OCI-LY3 (cell line): ENCODE data around the gene FGF19.
"Not testable (repeated sequence)": the region's sequence is repeated elsewhere in the genome, so short reads cannot be mapped to it uniquely, and the experiment has no call there.

Experiments used
- H2AFZ ChIP-seq: fragments of 200-600, 300-600 bp; shearing (Covaris generic); 2 replicates; pipeline ENCODE4 v1.6.0; 2014; ENCODE audit warnings: antibody characterized with exemption, low read depth, low read length
- H3K27ac ChIP-seq: fragments of 200-600, 300-600 bp; sonication (generic); 2 replicates; pipeline ENCODE4 v1.5.1; 2014; ENCODE audit warnings: mild to moderate bottlenecking, low read length, moderate library complexity, mixed read lengths
- H3K27me3 ChIP-seq: fragments of 200-600, 300-600 bp; sonication (generic); 2 replicates; pipeline ENCODE4 v1.6.1; 2014; ENCODE audit warnings: low read depth, low read length, mixed read lengths
- H3K36me3 ChIP-seq: fragments of 200-600, 300-600 bp; sonication (generic); replicated peaks from 2 replicates; pipeline ENCODE3; 2014; ENCODE audit warnings: low read depth, low read length, mixed read lengths
- H3K4me1 ChIP-seq: fragments of 300-600, 200-600 bp; sonication (generic); 2 replicates; pipeline ENCODE4 v1.6.1; 2014; ENCODE audit warnings: low read length, mixed read lengths
- H3K4me2 ChIP-seq: fragments of 200-600, 300-600 bp; sonication (generic); 2 replicates; pipeline ENCODE4 v1.6.1; 2014; ENCODE audit warnings: low read length, mixed read lengths
- H3K4me3 ChIP-seq: fragments of 300-600, 200-600 bp; sonication (generic); 2 replicates; pipeline ENCODE4 v1.5.1; 2014; ENCODE audit warnings: antibody characterized with exemption, mild to moderate bottlenecking, low read length, moderate library complexity
- H3K79me2 ChIP-seq: fragments of 300-600, 200-600 bp; shearing (Covaris generic); 2 replicates; pipeline ENCODE4 v1.6.1; 2014; ENCODE audit warnings: mild to moderate bottlenecking, low read length, mixed read lengths
- H3K9ac ChIP-seq: fragments of 300-600, 200-600 bp; shearing (Covaris generic); 2 replicates; pipeline ENCODE4 v1.6.0; 2014; ENCODE audit warnings: mild to moderate bottlenecking, low read length, moderate library complexity
- H3K9me3 ChIP-seq: fragments of 200-600, 300-600 bp; shearing (Covaris generic); 2 replicates; pipeline ENCODE4 v1.6.1; 2014; ENCODE audit warnings: low read length, mixed read lengths; ENCODE audit not compliant: insufficient read depth
- H4K20me1 ChIP-seq: fragments of 200-600, 300-600 bp; sonication (generic); 2 replicates; pipeline ENCODE4 v1.6.1; 2016; ENCODE audit warnings: low read length, mixed read lengths; ENCODE audit not compliant: insufficient read depth
- EZH2phosphoT487 ChIP-seq: fragments of 200-600 bp; shearing (Covaris generic); IDR thresholded peaks from 2 replicates; pipeline ENCODE4 v1.6.1; 2018; ENCODE audit warnings: antibody characterized with exemption, mixed run types, low read depth
- TF ChIP-seq, protein P1 (sequence below): fragments of 200-600, 300-600 bp; sonication (generic); IDR thresholded peaks from 2 replicates; pipeline ENCODE4 v1.5.1; 2014; ENCODE audit warnings: antibody characterized with exemption, low read length, low read depth

Gene FGF19

DNA sequence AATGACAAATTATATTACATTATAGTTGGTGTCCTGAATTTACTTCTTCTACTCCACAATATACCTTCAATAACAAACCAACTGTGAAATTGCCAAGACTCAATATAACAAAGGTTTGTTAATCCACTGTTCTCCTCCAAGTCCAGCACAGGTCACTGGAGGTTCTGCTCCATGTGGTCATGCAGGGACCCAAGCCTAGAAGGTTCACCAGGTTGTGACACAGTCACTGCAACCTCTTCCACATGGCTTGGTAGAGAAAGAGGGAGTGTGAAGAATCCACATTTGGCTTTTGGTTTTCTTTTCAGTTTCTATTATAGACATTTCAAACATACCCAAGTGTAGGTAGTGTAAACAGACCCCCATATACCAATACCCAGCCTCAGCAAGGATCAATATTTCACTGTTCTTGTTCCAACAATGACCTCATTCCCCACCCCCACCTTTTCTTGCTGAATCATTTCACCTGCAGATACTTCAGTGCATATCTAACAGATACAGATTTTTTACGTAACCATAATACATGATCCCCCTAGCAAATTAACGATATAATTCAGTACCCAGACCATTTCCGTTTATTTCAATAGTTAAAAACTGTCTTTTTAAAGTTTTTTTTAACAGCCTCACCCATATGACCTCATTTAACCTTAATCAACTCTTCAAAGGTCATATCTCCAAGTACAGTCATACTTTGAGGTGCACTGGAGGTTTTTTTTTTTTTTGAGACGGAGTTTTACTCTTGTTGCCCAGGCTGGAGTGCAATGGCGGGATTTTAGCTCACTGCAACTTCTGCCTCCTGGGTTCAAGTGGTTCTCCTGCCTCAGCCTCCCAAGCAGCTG is 14.1 kb downstream of the FGF19 start:
- Histone ChIP-seq H3K4me2 (no peak overlapping the region), H3K9ac (no peak overlapping the region), H3K27ac (no peak overlapping the region), H3K9me3 (no peaks in the 10 kb centered on the region), H4K20me1 (no peaks in the 10 kb centered on the region), H3K79me2 (no peaks in the 10 kb centered on the region), H2AFZ (no peak overlapping the region), H3K36me3 (no peaks in the 10 kb centered on the region), H3K4me1 (peaks cover 13% of the 10 kb centered on the region), H3K4me3 (no peak overlapping the region), H3K27me3 (peaks cover 9% of the 10 kb centered on the region)
- TF ChIP-seq, protein P1, sequence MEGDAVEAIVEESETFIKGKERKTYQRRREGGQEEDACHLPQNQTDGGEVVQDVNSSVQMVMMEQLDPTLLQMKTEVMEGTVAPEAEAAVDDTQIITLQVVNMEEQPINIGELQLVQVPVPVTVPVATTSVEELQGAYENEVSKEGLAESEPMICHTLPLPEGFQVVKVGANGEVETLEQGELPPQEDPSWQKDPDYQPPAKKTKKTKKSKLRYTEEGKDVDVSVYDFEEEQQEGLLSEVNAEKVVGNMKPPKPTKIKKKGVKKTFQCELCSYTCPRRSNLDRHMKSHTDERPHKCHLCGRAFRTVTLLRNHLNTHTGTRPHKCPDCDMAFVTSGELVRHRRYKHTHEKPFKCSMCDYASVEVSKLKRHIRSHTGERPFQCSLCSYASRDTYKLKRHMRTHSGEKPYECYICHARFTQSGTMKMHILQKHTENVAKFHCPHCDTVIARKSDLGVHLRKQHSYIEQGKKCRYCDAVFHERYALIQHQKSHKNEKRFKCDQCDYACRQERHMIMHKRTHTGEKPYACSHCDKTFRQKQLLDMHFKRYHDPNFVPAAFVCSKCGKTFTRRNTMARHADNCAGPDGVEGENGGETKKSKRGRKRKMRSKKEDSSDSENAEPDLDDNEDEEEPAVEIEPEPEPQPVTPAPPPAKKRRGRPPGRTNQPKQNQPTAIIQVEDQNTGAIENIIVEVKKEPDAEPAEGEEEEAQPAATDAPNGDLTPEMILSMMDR = no peak
- no peak for TF ChIP-seq EZH2phosphoT487

DNA sequence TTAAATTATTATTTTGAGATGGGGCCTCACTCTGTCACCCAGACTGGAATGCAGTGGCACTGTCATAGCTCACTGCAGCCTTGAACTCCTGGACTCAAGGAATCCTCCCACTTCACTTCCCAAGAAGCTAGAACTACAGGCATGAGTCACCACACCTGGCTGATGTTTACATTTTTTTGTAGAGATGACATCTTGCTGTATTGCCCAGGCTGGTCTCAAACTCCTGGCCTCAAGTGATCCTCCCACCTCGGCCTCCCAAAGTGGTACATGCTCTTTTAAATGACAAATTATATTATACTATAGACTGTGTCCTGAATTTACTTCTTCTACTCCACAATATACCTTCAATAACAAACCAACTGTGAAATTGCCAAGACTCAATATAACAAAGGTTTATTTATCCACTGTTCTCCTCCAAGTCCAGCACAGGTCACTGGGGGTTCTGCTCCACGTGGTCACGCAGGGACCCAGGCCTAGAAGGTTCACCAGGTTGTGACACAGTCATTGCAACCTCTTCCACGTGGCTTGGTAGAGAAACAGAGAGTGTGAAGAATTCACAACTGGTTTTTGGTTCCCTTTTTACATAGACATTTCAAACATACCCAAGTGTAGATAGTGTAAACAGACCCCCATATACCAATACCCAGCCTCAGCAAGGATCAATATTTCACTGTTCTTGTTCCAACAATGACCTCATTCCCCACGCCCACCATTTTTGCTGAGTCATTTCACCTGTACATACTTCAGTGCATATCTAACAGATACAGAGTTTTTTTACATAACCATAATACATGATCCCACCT is 15.7 kb downstream of the FGF19 start:
- peaks cover 13% of the 10 kb centered on the region for H3K4me1 ChIP-seq
- not testable (repeated sequence) for H4K20me1 ChIP-seq, H2AFZ ChIP-seq, H3K9me3 ChIP-seq, H3K27ac ChIP-seq, H3K4me2 ChIP-seq, H3K4me3 ChIP-seq, H3K36me3 ChIP-seq, H3K9ac ChIP-seq, H3K79me2 ChIP-seq, H3K27me3 ChIP-seq

DNA sequence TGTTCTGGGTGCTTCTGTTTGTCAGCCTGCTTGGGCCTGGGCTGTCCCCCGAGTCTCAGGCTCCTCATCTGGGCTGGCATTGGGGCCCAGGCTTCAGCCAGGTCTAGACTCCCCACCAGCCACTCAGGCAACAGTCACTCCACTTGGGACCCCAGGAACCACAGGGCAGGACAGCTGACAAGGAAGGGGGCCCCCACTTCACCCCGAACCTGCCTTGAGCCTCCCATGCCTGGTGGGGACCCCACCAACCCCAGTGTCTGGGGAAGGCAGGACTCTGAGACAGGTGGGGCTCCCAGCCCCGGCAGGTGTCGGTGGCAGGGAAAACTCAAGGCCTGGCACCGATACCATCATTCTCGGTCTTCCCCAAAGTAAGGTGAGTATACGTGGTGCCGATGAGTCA is 17.0 kb downstream of the FGF19 start:
- Histone ChIP-seq H3K27me3 (no peaks in the 10 kb centered on the region), H2AFZ (no peak overlapping the region), H3K4me2 (no peak overlapping the region), H3K4me1 (peaks cover 13% of the 10 kb centered on the region), H3K27ac (no peak overlapping the region), H3K4me3 (no peak overlapping the region), H3K9me3 (no peaks in the 10 kb centered on the region), H3K36me3 (no peaks in the 10 kb centered on the region), H3K9ac (no peak overlapping the region), H3K79me2 (no peaks in the 10 kb centered on the region), H4K20me1 (no peaks in the 10 kb centered on the region)
- no peak for TF ChIP-seq EZH2phosphoT487
- TF ChIP-seq, protein P1 = no peak

DNA sequence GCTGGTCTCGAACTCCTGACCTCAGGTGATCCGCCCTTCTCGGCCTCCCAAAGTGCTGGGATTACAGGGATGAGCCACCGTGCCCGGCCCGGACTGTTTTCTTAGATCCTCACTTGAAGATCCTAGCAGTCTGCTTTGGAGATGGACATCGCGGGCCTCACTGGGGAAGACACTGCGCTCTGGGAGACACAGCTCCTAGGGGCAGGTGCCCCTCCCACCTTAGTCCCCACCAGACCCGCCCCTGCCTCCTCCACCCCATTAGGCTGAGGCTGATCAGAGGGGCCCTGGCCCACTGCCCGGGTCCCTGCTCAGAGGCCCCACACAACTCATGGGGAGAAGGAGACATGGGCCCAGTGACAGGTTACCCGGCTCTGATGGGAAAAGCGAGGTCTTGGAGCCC is 17.4 kb downstream of the FGF19 start:
- Histone ChIP-seq H3K4me2 (peak overlapping the region; percentile 99), H3K79me2 (no peaks in the 10 kb centered on the region)

More for the DNA sequence above, 17.4 kb downstream of the FGF19 start:
- no peak overlapping the region for H3K4me3 ChIP-seq
- no peaks in the 10 kb centered on the region for H4K20me1 ChIP-seq
- no peaks in the 10 kb centered on the region for H3K9me3 ChIP-seq
- H3K27me3 ChIP-seq = no peaks in the 10 kb centered on the region
- H3K4me1 ChIP-seq = peaks cover 13% of the 10 kb centered on the region
- H3K27ac ChIP-seq = no peak overlapping the region
- no peaks in the 10 kb centered on the region for H3K36me3 ChIP-seq
- TF ChIP-seq, protein P1 = no peak
- TF ChIP-seq EZH2phosphoT487 = no peak
- no peak overlapping the region for H3K9ac ChIP-seq
- H2AFZ ChIP-seq = no peak overlapping the region
